Erythroblast (primary cell): Measurements from ENCODE around the gene TTC14.

ENCODE experiments used
- GATA1 ChIP-seq: IDR thresholded peaks from 2 replicates; pipeline ENCODE4 v1.6.1; 2011; ENCODE audit warnings: low read depth, mild to moderate bottlenecking, control low read depth, low read length, moderate library complexity
- POLR2A ChIP-seq: IDR thresholded peaks from 2 replicates; pipeline ENCODE4 v1.6.1; 2011; ENCODE audit warnings: mild to moderate bottlenecking, low read length

GRCh38 chr3:180640987-180641386 lies 39.0 kb downstream of the TTC14 start:
- TF ChIP-seq POLR2A, result no peak
- no peak for TF ChIP-seq GATA1
